SH-SY5Y (cell line): ENCODE results near the gene RSPH1.

Source experiments
- GATA2 ChIP-seq: IDR thresholded peaks from 2 replicates; pipeline ENCODE4 v1.6.1; 2011; ENCODE audit warnings: mild to moderate bottlenecking, low read depth, low read length
- GATA3 ChIP-seq: IDR thresholded peaks from 2 replicates; pipeline ENCODE4 v1.6.1; 2011; ENCODE audit warnings: low read depth, mild to moderate bottlenecking, low read length, moderate library complexity

DNA sequence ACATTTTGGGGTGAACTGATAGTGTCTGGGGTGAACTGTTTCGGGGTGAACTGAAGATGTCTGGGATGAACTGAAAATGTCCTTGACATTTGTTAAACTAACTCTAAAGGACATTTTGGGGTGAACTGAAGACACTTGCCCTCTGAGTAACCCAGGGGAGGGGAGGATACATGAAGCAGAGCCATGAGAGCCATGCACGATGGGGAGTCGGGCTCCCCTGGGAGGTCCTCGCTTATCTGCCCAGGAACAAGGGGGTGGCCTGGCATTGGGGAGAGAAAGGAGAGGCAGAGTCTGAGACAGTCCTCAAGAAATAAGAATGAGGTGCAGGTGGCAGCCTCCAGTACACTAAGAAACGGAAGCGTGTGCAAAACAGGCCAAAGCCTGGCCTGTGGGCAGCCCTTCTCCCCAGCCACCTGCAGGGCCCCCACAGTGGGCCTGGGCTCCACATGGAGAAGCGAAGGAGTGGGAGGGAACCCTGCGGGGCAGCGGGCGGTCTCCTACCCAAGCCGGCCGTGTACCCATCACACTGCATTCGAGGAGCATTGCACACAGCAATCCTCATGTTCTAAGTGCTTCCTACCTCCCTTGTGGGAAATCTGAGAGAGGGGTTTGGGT lies 24.2 kb downstream of the RSPH1 start:
- no peak for TF ChIP-seq GATA2
- no peak for TF ChIP-seq GATA3
